SU-DHL-6 (cell line): ENCODE results near the gene PDLIM5.

Experiments used
- H2AFZ ChIP-seq: fragments of 200-600 bp; sonication (generic); 2 replicates; pipeline ENCODE4 v1.6.1; 2014; ENCODE audit warnings: low read depth, mild to moderate bottlenecking, moderate library complexity, mixed read lengths, antibody characterized with exemption, low read length; ENCODE audit not compliant: severe bottlenecking
- H3F3A ChIP-seq: fragments of 200-600 bp; shearing (Covaris generic); 2 replicates; pipeline ENCODE4 v1.6.0; 2016; ENCODE audit warnings: antibody characterized with exemption, mild to moderate bottlenecking; ENCODE audit not compliant: insufficient read depth
- H3K27ac ChIP-seq: fragments of 200-600 bp; sonication (generic); 2 replicates; pipeline ENCODE4 v1.5.1; 2016; ENCODE audit warnings: low read depth, mild to moderate bottlenecking, low read length, moderate library complexity, mixed read lengths
- H3K27me3 ChIP-seq: fragments of 200-600 bp; sonication (generic), shearing (Covaris generic); 2 replicates; pipeline ENCODE4 v1.6.0; 2014; ENCODE audit warnings: mild to moderate bottlenecking, low read length
- H3K36me3 ChIP-seq: fragments of 200-600 bp; sonication (generic); 2 replicates; pipeline ENCODE4 v1.6.1; 2014; ENCODE audit warnings: mild to moderate bottlenecking, low read length, mixed read lengths
- H3K4me2 ChIP-seq: fragments of 300-600, 200-600 bp; shearing (Covaris generic), sonication (generic); 2 replicates; pipeline ENCODE4 v1.6.0; 2014; ENCODE audit warnings: low read length, low read depth, mild to moderate bottlenecking; ENCODE audit not compliant: poor library complexity, severe bottlenecking
- H3K4me3 ChIP-seq: fragments of 200-600 bp; sonication (generic); 2 replicates; pipeline ENCODE4 v1.5.1; 2014; ENCODE audit warnings: antibody characterized with exemption, low read length, mild to moderate bottlenecking, mixed read lengths; ENCODE audit not compliant: insufficient read depth, poor library complexity, severe bottlenecking
- H3K79me2 ChIP-seq: fragments of 200-600 bp; sonication (generic); 2 replicates; pipeline ENCODE4 v1.6.1; 2014; ENCODE audit warnings: mild to moderate bottlenecking, low read length, moderate library complexity; ENCODE audit not compliant: insufficient read depth
- H3K9ac ChIP-seq: fragments of 200-600 bp; sonication (generic); 2 replicates; pipeline ENCODE4 v1.7.0; 2014; ENCODE audit warnings: mild to moderate bottlenecking, low read length
- H3K9me2 ChIP-seq: fragments of 200-600 bp; sonication (generic); replicated peaks from 2 replicates; pipeline ENCODE4 v1.6.1; 2014; ENCODE audit warnings: low read length; ENCODE audit not compliant: insufficient read depth
- H3K9me3 ChIP-seq: fragments of 200-600 bp; sonication (generic); 2 replicates; pipeline ENCODE4 v1.6.1; 2014; ENCODE audit warnings: low read length, mixed read lengths; ENCODE audit not compliant: insufficient read depth
- H4K20me1 ChIP-seq: fragments of 200-600 bp; sonication (generic); 2 replicates; pipeline ENCODE4 v1.6.1; 2014; ENCODE audit warnings: low read depth, mild to moderate bottlenecking, antibody characterized with exemption, low read length, moderate library complexity, mixed read lengths
- EZH2phosphoT487 ChIP-seq: fragments of 200-600 bp; sonication (generic), shearing (Covaris generic); conservative IDR thresholded peaks from 2 replicates; pipeline ENCODE4 v1.6.1; 2018; ENCODE audit warnings: mild to moderate bottlenecking, antibody characterized with exemption, low read length, moderate library complexity, mixed read lengths
- TF ChIP-seq, protein P1 (sequence below): fragments of 200-600 bp; sonication (generic); IDR thresholded peaks from one replicate; pipeline ENCODE4 v1.5.1; 2017; ENCODE audit warnings: antibody characterized with exemption, mild to moderate bottlenecking, low read length, moderate library complexity; ENCODE audit not compliant: insufficient read depth, poor library complexity, severe bottlenecking

The PDLIM5 gene

GRCh38 chr4:94523617-94524016, 71.9 kb downstream of the PDLIM5 start:
- H3K27ac ChIP-seq: no peak overlapping the region

DNA sequence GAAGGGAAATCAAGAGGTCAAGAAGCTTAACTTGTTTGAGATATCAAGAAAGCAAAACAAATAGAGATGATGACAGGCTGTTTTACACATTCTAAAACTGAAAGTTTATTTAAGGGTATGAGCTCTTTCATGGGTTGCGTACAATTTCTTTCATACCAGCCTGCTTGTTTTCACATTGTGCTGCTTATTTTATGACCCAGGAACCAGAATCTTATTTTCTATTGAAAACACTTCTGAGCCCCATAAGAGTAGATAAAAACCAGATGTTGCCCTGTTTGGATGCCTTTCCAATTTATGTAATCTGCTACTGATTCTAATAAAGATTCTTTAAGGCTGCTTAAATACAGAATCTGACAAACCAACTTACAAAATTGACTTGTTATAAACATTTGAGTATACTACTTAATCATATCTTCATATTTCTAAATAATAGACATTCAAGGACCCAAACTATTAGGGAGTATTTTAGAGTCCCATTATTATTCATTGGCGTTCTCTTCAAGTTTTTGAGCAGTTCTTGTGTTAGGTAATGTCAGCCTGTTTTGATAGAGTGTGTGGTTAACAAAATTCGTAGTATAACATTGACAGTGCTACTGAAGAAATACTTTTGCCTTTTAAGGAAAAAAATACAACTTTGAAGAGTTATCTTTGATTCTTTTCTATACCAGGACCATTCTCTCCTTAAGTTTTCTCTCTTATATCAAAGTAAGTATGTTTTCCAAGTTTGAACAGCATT, 74.4 kb downstream of the PDLIM5 start:
- Histone ChIP-seq H4K20me1 (no peaks in the 10 kb centered on the region), H3K27me3 (no peaks in the 10 kb centered on the region), H3K79me2 (no peaks in the 10 kb centered on the region), H3K9ac (no peak overlapping the region), H3K27ac (no peak overlapping the region), H3K9me2 (no peaks in the 10 kb centered on the region), H3K9me3 (no peaks in the 10 kb centered on the region), H3K4me2 (no peak overlapping the region), H3F3A (no peaks in the 10 kb centered on the region), H2AFZ (no peak overlapping the region), H3K36me3 (no peaks in the 10 kb centered on the region), H3K4me3 (no peak overlapping the region)
- TF ChIP-seq, protein P1, sequence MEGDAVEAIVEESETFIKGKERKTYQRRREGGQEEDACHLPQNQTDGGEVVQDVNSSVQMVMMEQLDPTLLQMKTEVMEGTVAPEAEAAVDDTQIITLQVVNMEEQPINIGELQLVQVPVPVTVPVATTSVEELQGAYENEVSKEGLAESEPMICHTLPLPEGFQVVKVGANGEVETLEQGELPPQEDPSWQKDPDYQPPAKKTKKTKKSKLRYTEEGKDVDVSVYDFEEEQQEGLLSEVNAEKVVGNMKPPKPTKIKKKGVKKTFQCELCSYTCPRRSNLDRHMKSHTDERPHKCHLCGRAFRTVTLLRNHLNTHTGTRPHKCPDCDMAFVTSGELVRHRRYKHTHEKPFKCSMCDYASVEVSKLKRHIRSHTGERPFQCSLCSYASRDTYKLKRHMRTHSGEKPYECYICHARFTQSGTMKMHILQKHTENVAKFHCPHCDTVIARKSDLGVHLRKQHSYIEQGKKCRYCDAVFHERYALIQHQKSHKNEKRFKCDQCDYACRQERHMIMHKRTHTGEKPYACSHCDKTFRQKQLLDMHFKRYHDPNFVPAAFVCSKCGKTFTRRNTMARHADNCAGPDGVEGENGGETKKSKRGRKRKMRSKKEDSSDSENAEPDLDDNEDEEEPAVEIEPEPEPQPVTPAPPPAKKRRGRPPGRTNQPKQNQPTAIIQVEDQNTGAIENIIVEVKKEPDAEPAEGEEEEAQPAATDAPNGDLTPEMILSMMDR: no peak
- no peak for TF ChIP-seq EZH2phosphoT487

More at GRCh38 chr4:94523617-94524016, 71.9 kb downstream of the PDLIM5 start:
- no peaks in the 10 kb centered on the region for H3K9me2 ChIP-seq
- TF ChIP-seq, protein P1: no peak
- no peak for TF ChIP-seq EZH2phosphoT487
- no peaks in the 10 kb centered on the region for H3F3A ChIP-seq
- H3K9ac ChIP-seq: no peak overlapping the region
- H3K4me2 ChIP-seq: no peak overlapping the region
- no peaks in the 10 kb centered on the region for H3K9me3 ChIP-seq
- H4K20me1 ChIP-seq: no peaks in the 10 kb centered on the region
- H3K4me3 ChIP-seq: no peak overlapping the region
- H3K27me3 ChIP-seq: no peaks in the 10 kb centered on the region
- no peak overlapping the region for H2AFZ ChIP-seq
- no peaks in the 10 kb centered on the region for H3K36me3 ChIP-seq
- H3K79me2 ChIP-seq: no peaks in the 10 kb centered on the region

- no peaks in the 10 kb centered on the region for H3K79me2 ChIP-seq
- TF ChIP-seq, protein P1: no peak
- no peak for TF ChIP-seq EZH2phosphoT487
- H3K9ac ChIP-seq: no peak overlapping the region
- H3K27ac ChIP-seq: no peak overlapping the region
- H3K4me2 ChIP-seq: no peak overlapping the region
- no peaks in the 10 kb centered on the region for H3K27me3 ChIP-seq
- no peaks in the 10 kb centered on the region for H3K9me3 ChIP-seq
- no peaks in the 10 kb centered on the region for H3K36me3 ChIP-seq
- no peak overlapping the region for H3K4me3 ChIP-seq
- H3F3A ChIP-seq: no peaks in the 10 kb centered on the region
- no peaks in the 10 kb centered on the region for H3K9me2 ChIP-seq
- no peak overlapping the region for H2AFZ ChIP-seq
- no peaks in the 10 kb centered on the region for H4K20me1 ChIP-seq
Measured at GRCh38 chr4:94527556-94528233, 76.0 kb downstream of the PDLIM5 start.
